Upper lobe of left lung (tissue), 6 donors: Measurements from ENCODE around the gene COMMD3. TPM values are rescaled to one million over a fixed set of nuclear protein-coding genes. Genes with fewer than 3 reads are reported as not detected.

Source experiments
- ATAC-seq, 2 donors: fragments of 200-7000 bp; cut with Tn5 transposase; one replicate each; pipeline ENCODE4 v1.9.1; 2022; ENCODE audit warnings: mild to moderate bottlenecking in 2 of 2, moderate library complexity in 2 of 2; ENCODE audit not compliant: low FRiP score in 2 of 2
- DNase-seq, 2 donors: peaks; one replicate each; pipeline ENCODE4 v3.0.0-alpha.2; 2019 to 2020
- H3K27ac ChIP-seq, 4 donors: fragments of 200-600 bp; sonication (generic); one replicate each; pipeline ENCODE4 v1.5.1; 2016 to 2019
- H3K27me3 ChIP-seq, 4 donors: fragments of 200-600 bp; sonication (generic); one replicate each; pipeline ENCODE4 v1.5.1; 2017 to 2019
- H3K36me3 ChIP-seq, 4 donors: fragments of 200-600 bp; sonication (generic); one replicate each; pipeline ENCODE4 v1.5.1; 2016 to 2019
- H3K4me1 ChIP-seq, 4 donors: fragments of 200-600 bp; sonication (generic); one replicate each; pipeline ENCODE4 v1.5.1; 2018 to 2019
- H3K4me3 ChIP-seq, 4 donors: fragments of 200-600 bp; sonication (generic); one replicate each; pipeline ENCODE4 v1.5.1; 2017 to 2019; ENCODE audit warnings: mild to moderate bottlenecking in 2 of 4, moderate library complexity in 1 of 4
- H3K9me3 ChIP-seq, 4 donors: fragments of 200-600 bp; sonication (generic); one replicate each; pipeline ENCODE4 v1.5.1; 2018 to 2019
- CTCF ChIP-seq, 6 experiments: fragments of 450-650 bp in 4 of 6; fragments of 200-600 bp in 2 of 6; sonication (generic) in 2 of 6; IDR thresholded peaks; one replicate each; pipeline ENCODE4 v1.5.1; 2016 to 2019; ENCODE audit warnings: antibody characterized with exemption in 6 of 6
- EP300 ChIP-seq, 4 donors: sonication (generic); formaldehyde crosslinking; IDR thresholded peaks; one replicate each; pipeline ENCODE4 v1.5.1; 2017; ENCODE audit warnings: antibody characterized with exemption in 4 of 4, control low read depth in 2 of 4
- POLR2A ChIP-seq, 4 donors: fragments of 450-650 bp; IDR thresholded peaks; one replicate each; pipeline ENCODE4 v1.5.1; 2016 to 2017; ENCODE audit warnings: antibody characterized with exemption in 4 of 4, mild to moderate bottlenecking in 2 of 4
- POLR2AphosphoS5 ChIP-seq, 2 donors: sonication (generic); formaldehyde crosslinking; IDR thresholded peaks; one replicate each; pipeline ENCODE4 v1.5.1; 2017; ENCODE audit warnings: antibody characterized with exemption in 2 of 2
- WGBS, 2 donors: methylation state at CpG; one replicate each; pipeline ENCODE4 v1.1.5; 2017 to 2018; 5-methylcytosine and 5-hydroxymethylcytosine counted together
- total RNA-seq, 6 donors: library from RNA; depleted of rRNA in 4 of 6; stranded (reverse); fragments of >200 nt in 4 of 6; gene quantifications; one replicate each; pipeline versions ENCODE4 v1.1.0 to v1.2.1, GENCODE V29; 2016 to 2021
- donor health status: DM: no; HTN: no; CAD: no; lungs with moderate emphysema.
- donor health status: DM: no; HTN: yes; CAD: no; lungs with severe emphysema.

The COMMD3 gene
- total RNA-seq, 6 donors from 2014 or later = 11.0 to 312 (median 39.6) TPM

GRCh38 chr10:22324413-22324812 lies 8.2 kb downstream of the COMMD3 start:
- H3K27me3 ChIP-seq = peaks cover 0 to 3% (median 1%) of the 10 kb centered on the region in 4 donors
- H3K9me3 ChIP-seq = no peaks in the 10 kb centered on the region
- DNase-seq (no peak), ATAC-seq (no peak)
- peak overlapping the region in 2 of 4 donors; percentile 72 to 73 for H3K4me3 ChIP-seq
- H3K36me3 ChIP-seq = peaks cover 0 to 26% (median 11%) of the 10 kb centered on the region in 4 donors
- TF ChIP-seq POLR2AphosphoS5 (IDR thresholded peaks at IDR 0.05) (no peak), EP300 (IDR thresholded peaks at IDR 0.05) (no peak), POLR2A (IDR thresholded peaks at IDR 0.05) (no peak), CTCF (IDR thresholded peaks at IDR 0.05) (no peak)
- peaks cover 28 to 42% (median 40%) of the 10 kb centered on the region in 4 donors for H3K4me1 ChIP-seq
- H3K27ac ChIP-seq = no peak overlapping the region
- 74 to 75% methylated on average over 4 of the region's 4 CpGs for WGBS, 2 donors

- Histone ChIP-seq H3K36me3 (peaks cover 0 to 31% (median 16%) of the 10 kb centered on the region in 4 donors), H3K9me3 (no peaks in the 10 kb centered on the region), H3K27me3 (peaks cover 0 to 3% (median 1%) of the 10 kb centered on the region in 4 donors), H3K27ac (peak overlapping the region in 2 of 4 donors; percentile 30 to 84), H3K4me3 (peak overlapping the region; percentile 61 to 73 (median 68)), H3K4me1 (peaks cover 24 to 40% (median 38%) of the 10 kb centered on the region in 4 donors)
- ATAC-seq (no peak), DNase-seq (no peak)
- TF ChIP-seq POLR2A (IDR thresholded peaks at IDR 0.05) = no peak
- no peak for TF ChIP-seq EP300 (IDR thresholded peaks at IDR 0.05)
- no peak for TF ChIP-seq CTCF (IDR thresholded peaks at IDR 0.05)
- TF ChIP-seq POLR2AphosphoS5 (IDR thresholded peaks at IDR 0.05) = no peak
- WGBS, 2 donors = 3 to 5% methylated on average over 9 of the region's 9 CpGs
Measured at GRCh38 chr10:22324893-22325271, 8.7 kb downstream of the COMMD3 start.

GRCh38 chr10:22325272-22326144 lies 9.3 kb downstream of the COMMD3 start:
- Histone ChIP-seq H3K36me3 (peaks cover 0 to 37% (median 17%) of the 10 kb centered on the region in 4 donors), H3K4me1 (peaks cover 23 to 36% (median 35%) of the 10 kb centered on the region in 4 donors), H3K27me3 (peaks cover 0 to 3% (median 1%) of the 10 kb centered on the region in 4 donors), H3K27ac (peak overlapping the region; percentile 37 to 84 (median 60)), H3K9me3 (no peaks in the 10 kb centered on the region), H3K4me3 (peak overlapping the region; percentile 61 to 73 (median 68))
- WGBS, 2 donors = 1 to 8% methylated on average over 13 to 25 of the region's 92 CpGs
- TF ChIP-seq POLR2A (IDR thresholded peaks at IDR 0.05) (peak in 1 of 4 donors; percentile 19), POLR2AphosphoS5 (IDR thresholded peaks at IDR 0.05) (peak in 1 of 2 donors; percentile 16), EP300 (IDR thresholded peaks at IDR 0.05) (no peak), CTCF (IDR thresholded peaks at IDR 0.05) (peak in 1 of 6 experiments; percentile 17)
- ATAC-seq (peak; percentile 68 to 75), DNase-seq (peak; percentile 73 to 93)

- peaks cover 23 to 36% (median 35%) of the 10 kb centered on the region in 4 donors for H3K4me1 ChIP-seq
- no peaks in the 10 kb centered on the region for H3K9me3 ChIP-seq
- DNase-seq (no peak), ATAC-seq (no peak)
- peak overlapping the region in 3 of 4 donors; percentile 37 to 84 (median 65) for H3K27ac ChIP-seq
- WGBS, 2 donors = 70% methylated on average over 8 of the region's 8 CpGs
- peaks cover 0 to 37% (median 17%) of the 10 kb centered on the region in 4 donors for H3K36me3 ChIP-seq
- H3K4me3 ChIP-seq = peak overlapping the region; percentile 47 to 73 (median 68)
- TF ChIP-seq EP300 (IDR thresholded peaks at IDR 0.05) = no peak
- peaks cover 0 to 3% (median 1%) of the 10 kb centered on the region in 4 donors for H3K27me3 ChIP-seq
Measured at GRCh38 chr10:22326145-22326702, 10.0 kb downstream of the COMMD3 start.

- TF ChIP-seq POLR2AphosphoS5 (IDR thresholded peaks at IDR 0.05) = no peak
- TF ChIP-seq CTCF (IDR thresholded peaks at IDR 0.05) = no peak
- TF ChIP-seq POLR2A (IDR thresholded peaks at IDR 0.05) = no peak
- no peak for TF ChIP-seq EP300 (IDR thresholded peaks at IDR 0.05)
- DNase-seq = no peak
- H3K9me3 ChIP-seq = peaks cover 0 to 4% (median 0%) of the 10 kb centered on the region in 4 donors
- WGBS, 2 donors = 94 to 96% methylated on average over 3 of the region's 3 CpGs
- peaks cover 0 to 37% (median 17%) of the 10 kb centered on the region in 4 donors for H3K36me3 ChIP-seq
- no peak overlapping the region for H3K4me3 ChIP-seq
- H3K4me1 ChIP-seq = peaks cover 19 to 31% (median 22%) of the 10 kb centered on the region in 4 donors
- peaks cover 0 to 4% (median 2%) of the 10 kb centered on the region in 4 donors for H3K27me3 ChIP-seq
- ATAC-seq = no peak
- H3K27ac ChIP-seq = no peak overlapping the region
Measured at GRCh38 chr10:22329150-22329549, 13.0 kb downstream of the COMMD3 start.
